Measurements from ENCODE around the gene PHTF2.

PHTF2 gene

DNA sequence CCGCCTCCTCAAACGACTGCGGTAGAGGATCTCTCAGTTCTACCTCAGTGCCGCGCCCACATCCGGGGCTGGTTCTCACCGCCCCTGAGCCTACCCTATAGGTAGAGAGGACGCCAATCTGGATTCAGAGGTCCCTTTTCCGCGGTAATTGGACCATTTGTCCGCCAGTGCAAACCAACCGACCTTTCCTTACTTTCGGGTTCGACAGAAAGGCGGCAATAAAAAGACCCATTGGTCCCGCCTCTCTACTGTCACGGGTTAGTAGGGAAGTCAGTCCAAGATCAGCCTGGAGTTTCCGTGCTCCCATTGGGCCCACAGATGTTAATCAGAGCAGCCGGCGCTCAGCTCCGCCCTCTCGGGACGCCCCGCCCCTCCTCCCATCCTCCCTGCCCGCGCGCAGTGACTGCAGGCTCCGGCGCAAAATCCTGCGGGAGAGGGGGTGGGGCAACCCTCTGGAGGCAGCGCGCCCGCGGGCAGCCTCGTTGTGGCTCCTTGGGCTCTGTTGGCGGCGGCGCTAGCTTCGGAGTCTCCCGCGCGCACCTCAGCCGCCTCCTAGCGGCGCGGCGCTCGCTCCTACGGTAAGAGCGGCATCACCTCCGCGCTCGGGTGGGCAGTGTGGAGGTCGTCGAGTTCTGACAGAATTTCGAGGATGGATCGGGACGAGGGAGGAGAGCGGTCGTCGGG lies at the start of gene PHTF2, which contains the start of gene TMEM60:
TSS of gene PHTF2 (plus strand) at position 380 of the 684 bp plus-strand sequence.
TSS of gene TMEM60 (minus strand) at position 41 of the 684 bp plus-strand sequence. CDS start 4,061 bp downstream, outside the sequence.
- Histone ChIP-seq H4K20me1 (ENCODE audit: insufficient read depth, low read length) (no peaks in the 10 kb centered on the region), H3K36me3 (ENCODE audit: insufficient read depth, low read length) (peaks cover 14% of the 10 kb centered on the region; the same call in 1 of the 2 replicates), H3K4me3 (ENCODE audit: low read depth, low read length, poor library complexity, severe bottlenecking) (peak within 1 kb of the TSS; percentile 90), H3K27ac (ENCODE audit: low read depth, low read length, poor library complexity, severe bottlenecking) (peak within 1 kb of the TSS; percentile 49), H3K27me3 (ENCODE audit: insufficient read depth, low read length) (no peaks in the 10 kb centered on the region), H3K79me2 (ENCODE audit: insufficient read depth, low read length) (peaks cover 65% of the 10 kb centered on the region), H3F3A (ENCODE audit: insufficient read depth, low read length) (no peaks in the 10 kb centered on the region), H3K4me2 (ENCODE audit: low read length) (peak within 1 kb of the TSS; percentile 96), H3K4me1 (ENCODE audit: insufficient read depth, low read length, severe bottlenecking) (peaks cover 51% of the 10 kb centered on the region), H3K9me3 (ENCODE audit: low read length) (no peaks in the 10 kb centered on the region), H2AFZ (ENCODE audit: low read length) (peak within 1 kb of the TSS; percentile 3; the same call in 1 of the 2 replicates), H3K9ac (ENCODE audit: low read length) (peak within 1 kb of the TSS; percentile 89), H3K9me2 (ENCODE audit: low read depth, low read length) (no peaks in the 10 kb centered on the region)
- TF ChIP-seq, protein P1, sequence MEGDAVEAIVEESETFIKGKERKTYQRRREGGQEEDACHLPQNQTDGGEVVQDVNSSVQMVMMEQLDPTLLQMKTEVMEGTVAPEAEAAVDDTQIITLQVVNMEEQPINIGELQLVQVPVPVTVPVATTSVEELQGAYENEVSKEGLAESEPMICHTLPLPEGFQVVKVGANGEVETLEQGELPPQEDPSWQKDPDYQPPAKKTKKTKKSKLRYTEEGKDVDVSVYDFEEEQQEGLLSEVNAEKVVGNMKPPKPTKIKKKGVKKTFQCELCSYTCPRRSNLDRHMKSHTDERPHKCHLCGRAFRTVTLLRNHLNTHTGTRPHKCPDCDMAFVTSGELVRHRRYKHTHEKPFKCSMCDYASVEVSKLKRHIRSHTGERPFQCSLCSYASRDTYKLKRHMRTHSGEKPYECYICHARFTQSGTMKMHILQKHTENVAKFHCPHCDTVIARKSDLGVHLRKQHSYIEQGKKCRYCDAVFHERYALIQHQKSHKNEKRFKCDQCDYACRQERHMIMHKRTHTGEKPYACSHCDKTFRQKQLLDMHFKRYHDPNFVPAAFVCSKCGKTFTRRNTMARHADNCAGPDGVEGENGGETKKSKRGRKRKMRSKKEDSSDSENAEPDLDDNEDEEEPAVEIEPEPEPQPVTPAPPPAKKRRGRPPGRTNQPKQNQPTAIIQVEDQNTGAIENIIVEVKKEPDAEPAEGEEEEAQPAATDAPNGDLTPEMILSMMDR (IDR thresholded peaks at IDR 0.05; ENCODE audit: low read length) = peak; percentile 76
- no peak for TF ChIP-seq EZH2 (IDR thresholded peaks at IDR 0.05; ENCODE audit: borderline replicate concordance, low read length)

DNA sequence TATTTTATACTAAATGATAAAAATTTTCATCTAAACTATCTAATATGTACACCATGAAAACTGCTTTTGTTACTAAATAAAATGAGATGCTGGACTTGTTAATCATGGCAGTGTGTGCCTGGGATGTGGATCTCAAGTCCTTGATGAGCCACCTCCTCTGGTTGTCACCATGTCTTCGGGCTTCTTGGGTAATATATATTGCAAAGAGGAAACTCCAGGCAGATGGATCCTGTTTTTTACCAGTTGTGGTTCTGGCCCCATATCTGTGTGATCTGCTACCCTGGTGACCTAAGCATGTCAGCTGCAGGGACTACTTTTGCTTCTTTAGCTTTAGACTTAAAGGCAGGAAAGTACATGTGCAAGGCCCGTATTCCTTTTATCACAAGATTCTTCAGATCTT lies 46.6 kb upstream of the PHTF2 start:
- H3K36me3 ChIP-seq (ENCODE audit: insufficient read depth, low read length) = peaks cover 65% of the 10 kb centered on the region
- H3K4me3 ChIP-seq (ENCODE audit: low read depth, low read length, poor library complexity, severe bottlenecking) = no peak overlapping the region
- H3K9ac ChIP-seq (ENCODE audit: low read length) = no peak overlapping the region

DNA sequence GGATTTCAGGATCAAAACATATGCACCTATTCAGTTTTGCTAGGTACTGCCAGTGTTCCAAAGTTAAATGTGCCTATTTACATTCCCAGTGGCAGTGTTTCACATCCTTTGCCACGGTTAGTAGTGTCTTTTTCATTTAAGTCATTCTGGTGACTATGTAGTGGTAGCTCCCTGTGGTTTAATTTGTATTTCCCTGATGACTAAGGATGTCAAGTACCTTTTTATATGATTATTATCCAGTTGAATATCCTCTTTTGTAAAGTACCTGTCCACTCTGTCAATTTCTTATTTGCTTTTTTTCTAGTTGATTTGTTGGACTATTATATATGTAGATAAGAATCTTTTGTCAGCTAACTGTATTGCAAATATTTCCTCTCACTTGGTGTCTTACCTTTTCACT lies 45.4 kb upstream of the PHTF2 start:
- H3F3A ChIP-seq (ENCODE audit: insufficient read depth, low read length) = 0 out of 2 replicates have a peak, but pooled peaks cover under 1% of the 10 kb centered on the region
- H2AFZ ChIP-seq (ENCODE audit: low read length) = no peak overlapping the region
- H3K27ac ChIP-seq (ENCODE audit: low read depth, low read length, poor library complexity, severe bottlenecking) = no peak overlapping the region
- no peak overlapping the region for H3K9ac ChIP-seq (ENCODE audit: low read length)
- H4K20me1 ChIP-seq (ENCODE audit: insufficient read depth, low read length) = no peaks in the 10 kb centered on the region
- no peaks in the 10 kb centered on the region for H3K9me2 ChIP-seq (ENCODE audit: low read depth, low read length)
- H3K4me2 ChIP-seq (ENCODE audit: low read length) = no peak overlapping the region
- H3K9me3 ChIP-seq (ENCODE audit: low read length) = no peaks in the 10 kb centered on the region
- H3K36me3 ChIP-seq (ENCODE audit: insufficient read depth, low read length) = peaks cover 57% of the 10 kb centered on the region
- no peak overlapping the region for H3K4me3 ChIP-seq (ENCODE audit: low read depth, low read length, poor library complexity, severe bottlenecking)
- no peak for TF ChIP-seq EZH2 (IDR thresholded peaks at IDR 0.05; ENCODE audit: borderline replicate concordance, low read length)
- TF ChIP-seq, protein P1 (IDR thresholded peaks at IDR 0.05; ENCODE audit: low read length) = no peak
- H3K27me3 ChIP-seq (ENCODE audit: insufficient read depth, low read length) = no peaks in the 10 kb centered on the region
- H3K4me1 ChIP-seq (ENCODE audit: insufficient read depth, low read length, severe bottlenecking) = peaks cover 16% of the 10 kb centered on the region
- H3K79me2 ChIP-seq (ENCODE audit: insufficient read depth, low read length) = peaks cover 52% of the 10 kb centered on the region

More for the DNA sequence above, 46.6 kb upstream of the PHTF2 start:
- Histone ChIP-seq H3K9me3 (ENCODE audit: low read length) (no peaks in the 10 kb centered on the region), H3F3A (ENCODE audit: insufficient read depth, low read length) (no peaks in the 10 kb centered on the region), H2AFZ (ENCODE audit: low read length) (no peak overlapping the region), H3K4me2 (ENCODE audit: low read length) (no peak overlapping the region), H3K27me3 (ENCODE audit: insufficient read depth, low read length) (no peaks in the 10 kb centered on the region), H3K27ac (ENCODE audit: low read depth, low read length, poor library complexity, severe bottlenecking) (no peak overlapping the region), H3K79me2 (ENCODE audit: insufficient read depth, low read length) (peaks cover 52% of the 10 kb centered on the region), H4K20me1 (ENCODE audit: insufficient read depth, low read length) (no peaks in the 10 kb centered on the region), H3K9me2 (ENCODE audit: low read depth, low read length) (no peaks in the 10 kb centered on the region), H3K4me1 (ENCODE audit: insufficient read depth, low read length, severe bottlenecking) (peaks cover 7% of the 10 kb centered on the region)
- TF ChIP-seq EZH2 (IDR thresholded peaks at IDR 0.05; ENCODE audit: borderline replicate concordance, low read length) = no peak
- TF ChIP-seq, protein P1 (IDR thresholded peaks at IDR 0.05; ENCODE audit: low read length) = no peak
